ENCODE data around the gene REEP3.

The REEP3 gene

DNA sequence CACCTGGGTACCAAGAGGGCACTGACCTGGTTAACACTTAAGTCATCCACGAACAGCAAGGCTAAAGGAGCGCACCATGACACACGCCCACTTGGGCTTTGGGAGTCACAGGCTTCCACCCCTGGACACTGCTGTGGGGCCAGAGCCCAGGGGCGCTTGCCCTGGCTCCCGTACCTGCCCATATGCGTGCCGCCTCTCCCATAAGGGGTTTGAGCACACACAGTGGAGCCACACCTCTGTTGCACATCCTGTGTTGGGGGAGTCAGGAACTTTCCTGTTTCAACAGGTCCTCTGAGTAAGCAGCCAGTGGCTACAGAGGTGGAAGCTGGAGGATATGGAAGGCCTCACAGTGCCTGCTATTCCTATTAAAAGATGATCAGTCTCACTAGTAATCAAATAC lies 152.0 kb downstream of the REEP3 start:
- FAIRE-seq (no peak), DNase-seq (ENCODE audit: insufficient read length, low spot score) (no peak)
- TF ChIP-seq PAX5 (IDR thresholded peaks at IDR 0.05; ENCODE audit: insufficient read depth, low read length, severe bottlenecking) (no peak), POU2F2 (IDR thresholded peaks at IDR 0.05; ENCODE audit: low read depth, low read length) (no peak), SPI1 (IDR thresholded peaks at IDR 0.05; ENCODE audit: low read depth, low read length) (no peak), TAF1 (IDR thresholded peaks at IDR 0.05; ENCODE audit: low read depth, low read length) (no peak), POLR2AphosphoS5 (IDR thresholded peaks at IDR 0.05; ENCODE audit: low read depth, low read length) (no peak), POLR2A (IDR thresholded peaks at IDR 0.05; ENCODE audit: low read depth, low read length) (no peak)

DNA sequence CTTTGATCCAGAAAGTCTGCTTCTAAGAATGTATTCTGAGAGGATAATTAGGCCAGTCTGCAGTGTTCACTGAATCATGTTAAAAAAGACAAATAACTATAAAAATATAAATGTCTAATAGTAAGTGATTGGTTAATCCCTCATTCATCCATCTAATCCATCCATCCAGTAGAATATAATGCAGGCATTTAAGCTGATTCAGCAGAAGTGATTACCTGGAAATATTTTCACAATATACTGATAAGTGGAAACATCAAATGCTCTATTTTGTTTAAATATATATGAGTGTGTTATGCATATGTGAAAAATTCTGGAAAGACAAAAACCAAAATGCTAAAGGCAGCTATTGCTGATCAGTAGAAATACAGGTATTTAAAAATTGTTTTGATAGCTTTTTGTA lies 152.6 kb downstream of the REEP3 start:
- TF ChIP-seq TAF1 (IDR thresholded peaks at IDR 0.05; ENCODE audit: low read depth, low read length) = no peak
- no peak for TF ChIP-seq PAX5 (IDR thresholded peaks at IDR 0.05; ENCODE audit: insufficient read depth, low read length, severe bottlenecking)
- no peak for TF ChIP-seq POU2F2 (IDR thresholded peaks at IDR 0.05; ENCODE audit: low read depth, low read length)
- no peak for TF ChIP-seq POLR2A (IDR thresholded peaks at IDR 0.05; ENCODE audit: low read depth, low read length)
- TF ChIP-seq SPI1 (IDR thresholded peaks at IDR 0.05; ENCODE audit: low read depth, low read length) = no peak
- no peak for TF ChIP-seq POLR2AphosphoS5 (IDR thresholded peaks at IDR 0.05; ENCODE audit: low read depth, low read length)
- DNase-seq (ENCODE audit: insufficient read length, low spot score) = no peak
- no peak for FAIRE-seq
